Esophagus mucosa (tissue), 1 donor: Measurements from ENCODE around the gene GJA3. TPM values are rescaled to one million over a fixed set of nuclear protein-coding genes. Genes with fewer than 3 reads are reported as not detected.

Experiments used
- total RNA-seq: library from RNA; stranded (reverse); gene quantifications from one replicate; pipeline ENCODE4 v1.2.4, GENCODE V29; 2023
- donor health status: DM: yes; HTN: yes; CAD: no.

GJA3 gene
- total RNA-seq, 1 donor from 2014 or later: 1.5 TPM

Other genes starting within 250 kb of the GJA3 start
- gene ZMYM2, start 202.3 kb downstream of the GJA3 start, total RNA-seq: 50.6 TPM
- gene GJB2, start 31.9 kb upstream of the GJA3 start, total RNA-seq: 1,565 TPM
- gene GJB6, start 71.3 kb upstream of the GJA3 start, total RNA-seq: 369 TPM